ENCODE results near the gene RERE. TPM values are rescaled to one million over a fixed set of nuclear protein-coding genes. Genes with fewer than 3 reads are reported as not detected.

RERE gene
- total RNA-seq, 2 donors from 2014 or later: 48.0 to 50.5 TPM

- Mint-ChIP-seq H3K27me3 (no peaks in the 10 kb centered on the region), H3K4me1 (peaks cover 2% of the 10 kb centered on the region), H3K9me3 (no peaks in the 10 kb centered on the region), H3K4me3 (no peak overlapping the region), H3K27ac (no peak overlapping the region), H3K36me3 (ENCODE audit: low read depth) (no peaks in the 10 kb centered on the region)
- ATAC-seq (replicated peaks): no peak
These were observed 170.4 kb downstream of the RERE start for GRCh38 chr1:8646996-8647395.

DNA sequence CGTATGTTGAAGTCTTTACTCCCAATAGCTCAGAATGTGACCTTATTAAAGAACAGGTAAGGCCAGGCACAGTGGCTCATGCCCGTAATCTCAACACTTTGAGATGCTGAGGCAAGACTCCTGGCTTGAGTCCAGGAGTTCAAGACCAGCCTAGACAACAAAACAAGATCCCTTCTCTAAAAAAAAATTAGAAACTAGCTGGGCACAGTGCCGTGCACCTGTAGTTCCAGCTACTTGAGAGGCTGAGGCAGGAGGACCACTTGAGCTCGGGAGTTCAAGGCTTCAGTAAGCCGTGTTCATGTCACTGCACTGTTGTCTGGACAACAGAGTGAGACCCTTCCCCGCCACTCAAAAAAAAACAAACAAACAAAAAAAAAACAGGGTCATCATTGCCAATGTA, 171.3 kb downstream of the RERE start:
- Mint-ChIP-seq H3K4me3 (no peak overlapping the region), H3K27ac (no peak overlapping the region), H3K27me3 (no peaks in the 10 kb centered on the region), H3K4me1 (no peaks in the 10 kb centered on the region), H3K9me3 (no peaks in the 10 kb centered on the region), H3K36me3 (ENCODE audit: low read depth) (no peaks in the 10 kb centered on the region)
- no peak for ATAC-seq (replicated peaks)

GRCh38 chr1:8643542-8644536, 173.6 kb downstream of the RERE start:
- Mint-ChIP-seq H3K27me3 (no peaks in the 10 kb centered on the region), H3K27ac (no peak overlapping the region), H3K4me3 (no peak overlapping the region), H3K9me3 (no peaks in the 10 kb centered on the region), H3K36me3 (ENCODE audit: low read depth) (no peaks in the 10 kb centered on the region), H3K4me1 (no peaks in the 10 kb centered on the region)
- no peak for ATAC-seq (replicated peaks)

DNA sequence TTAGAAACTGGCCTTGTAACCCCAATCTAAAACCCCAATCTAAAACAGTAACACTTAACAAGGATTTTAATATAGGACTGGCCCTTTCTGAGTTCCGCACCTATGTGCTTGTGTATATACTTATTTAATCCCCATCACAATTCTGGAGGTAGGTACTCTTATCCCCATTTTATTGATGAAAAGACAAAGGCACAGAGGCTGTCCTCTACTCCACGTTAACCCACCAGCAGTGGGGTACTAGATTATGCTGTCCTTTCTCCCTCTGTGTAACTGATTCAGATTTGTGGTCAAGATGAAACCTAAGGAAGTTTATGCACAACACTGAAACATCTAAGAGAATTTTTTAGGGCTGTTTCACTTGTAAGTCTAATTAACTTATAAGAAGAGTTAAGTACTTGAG, 175.3 kb downstream of the RERE start:
- Mint-ChIP-seq H3K27me3 (no peaks in the 10 kb centered on the region), H3K27ac (no peak overlapping the region)

DNA sequence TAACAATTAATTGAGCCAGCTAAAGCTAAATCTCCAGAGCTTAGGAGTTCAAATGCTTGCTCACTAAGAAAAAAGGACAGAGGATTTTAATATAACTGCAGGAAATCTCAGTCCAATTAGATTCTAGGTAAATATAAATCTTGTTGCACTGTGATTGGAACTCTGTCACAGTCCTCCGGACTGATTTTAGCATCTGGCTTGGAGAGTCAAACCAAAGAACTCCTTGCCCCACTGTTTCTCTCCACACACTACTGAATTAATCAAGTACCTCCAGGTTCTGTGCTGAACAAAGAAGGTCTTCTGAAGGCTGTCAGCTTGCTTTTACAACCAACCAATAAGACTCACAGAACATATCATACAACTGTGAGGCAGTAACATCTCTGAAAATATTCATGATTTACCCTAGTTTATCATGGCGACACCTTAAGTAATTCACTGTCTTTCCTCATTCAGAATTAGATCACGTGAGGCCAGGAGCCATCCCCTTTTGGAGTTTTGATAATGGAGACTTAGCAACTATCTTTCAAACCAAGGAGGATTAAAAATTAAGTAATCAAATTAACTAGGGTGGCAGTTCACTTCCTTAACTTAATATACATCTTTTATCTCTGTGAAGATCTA, 176.0 kb downstream of the RERE start:
- no peak overlapping the region for H3K4me3 Mint-ChIP-seq
- no peaks in the 10 kb centered on the region for H3K9me3 Mint-ChIP-seq
- no peaks in the 10 kb centered on the region for H3K27me3 Mint-ChIP-seq
- no peak for ATAC-seq (replicated peaks)
- no peaks in the 10 kb centered on the region for H3K4me1 Mint-ChIP-seq
- no peak overlapping the region for H3K27ac Mint-ChIP-seq
- no peaks in the 10 kb centered on the region for H3K36me3 Mint-ChIP-seq (ENCODE audit: low read depth)

More for the DNA sequence above, 175.3 kb downstream of the RERE start:
- no peaks in the 10 kb centered on the region for H3K36me3 Mint-ChIP-seq (ENCODE audit: low read depth)
- ATAC-seq (replicated peaks): no peak
- no peaks in the 10 kb centered on the region for H3K4me1 Mint-ChIP-seq
- H3K9me3 Mint-ChIP-seq: no peaks in the 10 kb centered on the region
- H3K4me3 Mint-ChIP-seq: no peak overlapping the region

DNA sequence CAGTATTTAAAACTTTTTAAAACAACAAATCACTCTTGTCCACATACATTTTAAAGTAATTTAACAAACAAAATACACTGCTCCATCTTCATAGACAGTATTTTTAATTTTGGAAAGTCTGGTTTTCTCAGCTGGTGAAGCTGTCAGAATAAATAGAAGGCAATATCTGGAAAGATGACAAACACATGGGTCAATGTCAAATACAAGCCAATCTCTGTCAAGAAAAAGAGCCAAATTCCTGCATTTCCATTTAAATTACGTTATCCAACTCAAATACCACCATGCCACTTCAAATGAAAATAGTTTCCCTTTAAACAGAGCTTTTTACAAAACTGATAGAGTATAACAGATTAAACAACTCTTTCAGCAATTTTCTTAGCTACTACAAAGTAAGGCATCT, 176.5 kb downstream of the RERE start:
- Mint-ChIP-seq H3K4me3 (no peak overlapping the region), H3K27me3 (no peaks in the 10 kb centered on the region), H3K9me3 (no peaks in the 10 kb centered on the region), H3K27ac (no peak overlapping the region), H3K4me1 (no peaks in the 10 kb centered on the region), H3K36me3 (ENCODE audit: low read depth) (no peaks in the 10 kb centered on the region)
- ATAC-seq (replicated peaks): no peak

DNA sequence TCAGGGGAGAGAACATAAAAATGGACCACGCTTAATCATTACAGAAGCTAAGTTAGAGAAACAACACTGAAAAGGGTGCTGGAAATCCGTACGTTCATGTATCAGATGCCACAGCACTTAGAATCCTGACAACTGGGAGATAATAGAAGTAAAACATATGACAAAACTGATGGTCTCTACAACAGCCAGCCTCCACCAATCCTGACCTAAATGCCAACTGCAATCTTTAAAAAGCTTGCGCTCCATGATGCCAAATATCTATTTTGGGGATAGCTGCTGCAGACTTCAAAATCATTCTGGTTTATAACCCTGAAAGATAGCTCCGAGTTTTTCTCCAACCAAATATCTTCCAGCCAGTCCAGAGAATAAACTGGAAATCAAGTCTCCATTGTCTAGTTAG, 178.3 kb downstream of the RERE start:
- no peak overlapping the region for H3K4me3 Mint-ChIP-seq
- H3K36me3 Mint-ChIP-seq (ENCODE audit: low read depth): no peaks in the 10 kb centered on the region
- no peaks in the 10 kb centered on the region for H3K27me3 Mint-ChIP-seq
- no peaks in the 10 kb centered on the region for H3K9me3 Mint-ChIP-seq
- no peaks in the 10 kb centered on the region for H3K4me1 Mint-ChIP-seq
- ATAC-seq (replicated peaks): no peak
- H3K27ac Mint-ChIP-seq: no peak overlapping the region

DNA sequence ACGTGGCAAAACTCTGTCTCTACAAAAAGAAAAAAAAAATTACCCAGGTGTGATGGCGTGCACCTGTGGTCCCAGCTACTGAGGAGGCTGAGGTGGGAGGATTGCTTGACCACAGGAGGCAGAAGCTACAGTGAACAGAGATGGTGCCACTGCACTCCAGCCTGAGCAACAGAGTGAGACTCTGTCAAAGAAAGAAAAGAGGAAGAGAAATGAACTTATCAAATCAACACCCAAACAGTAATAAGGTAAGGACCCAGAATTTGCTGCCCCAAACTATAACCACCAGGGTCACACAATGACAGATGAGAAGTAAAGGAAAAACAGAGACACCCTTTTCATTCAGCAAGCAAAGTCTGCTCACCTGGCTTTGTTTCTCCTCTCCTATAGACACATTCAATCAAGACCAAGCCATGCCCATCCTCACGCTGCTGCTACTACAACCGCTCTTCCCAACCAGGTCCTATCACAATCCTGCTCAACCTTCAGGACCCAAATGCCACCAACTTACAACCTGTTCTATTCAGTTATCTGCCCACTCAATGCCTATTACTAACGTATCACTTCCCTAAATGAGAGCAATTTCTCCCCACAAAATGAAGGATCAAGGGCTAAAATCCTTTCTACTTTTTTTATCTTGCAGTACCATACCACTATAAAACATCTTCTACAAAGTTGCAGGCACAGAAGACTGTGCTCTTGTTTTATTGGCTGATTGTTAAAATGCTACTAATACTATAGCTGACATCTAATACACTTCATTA, 183.5 kb downstream of the RERE start:
- no peaks in the 10 kb centered on the region for H3K36me3 Mint-ChIP-seq (ENCODE audit: low read depth)
- no peak overlapping the region for H3K27ac Mint-ChIP-seq
- no peak overlapping the region for H3K4me3 Mint-ChIP-seq
- H3K27me3 Mint-ChIP-seq: no peaks in the 10 kb centered on the region
- ATAC-seq (replicated peaks): no peak
- H3K4me1 Mint-ChIP-seq: peaks cover 17% of the 10 kb centered on the region
- no peaks in the 10 kb centered on the region for H3K9me3 Mint-ChIP-seq

GRCh38 chr1:8632102-8632501, 185.3 kb downstream of the RERE start:
- Mint-ChIP-seq H3K9me3 (no peaks in the 10 kb centered on the region), H3K4me1 (peaks cover 17% of the 10 kb centered on the region)
- ATAC-seq (replicated peaks): no peak

DNA sequence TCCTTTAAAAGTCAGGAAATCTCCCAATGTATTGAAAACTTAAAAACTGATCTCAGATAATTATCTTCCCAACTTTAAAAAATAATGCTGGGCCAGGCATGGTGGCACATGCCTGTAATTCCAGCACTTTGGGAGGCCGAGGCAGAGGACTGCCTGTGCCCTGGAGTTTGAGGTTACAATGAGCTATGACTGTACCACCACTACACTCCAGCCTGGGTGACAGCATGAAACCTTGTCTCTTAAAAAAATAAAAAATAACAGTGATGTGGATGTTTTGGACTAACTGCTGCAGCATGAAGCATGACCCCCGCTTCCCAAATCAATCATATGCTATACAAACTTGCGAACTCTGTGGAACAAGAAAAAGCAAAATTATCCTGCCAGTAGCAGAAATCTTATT, 186.3 kb downstream of the RERE start:
- Mint-ChIP-seq H3K4me3 (no peak overlapping the region), H3K4me1 (peaks cover 24% of the 10 kb centered on the region), H3K27me3 (no peaks in the 10 kb centered on the region), H3K9me3 (no peaks in the 10 kb centered on the region), H3K36me3 (ENCODE audit: low read depth) (no peaks in the 10 kb centered on the region), H3K27ac (no peak overlapping the region)
- ATAC-seq (replicated peaks): no peak

More at GRCh38 chr1:8632102-8632501, 185.3 kb downstream of the RERE start:
- H3K4me3 Mint-ChIP-seq: no peak overlapping the region
- no peaks in the 10 kb centered on the region for H3K36me3 Mint-ChIP-seq (ENCODE audit: low read depth)
- H3K27me3 Mint-ChIP-seq: no peaks in the 10 kb centered on the region
- H3K27ac Mint-ChIP-seq: no peak overlapping the region

DNA sequence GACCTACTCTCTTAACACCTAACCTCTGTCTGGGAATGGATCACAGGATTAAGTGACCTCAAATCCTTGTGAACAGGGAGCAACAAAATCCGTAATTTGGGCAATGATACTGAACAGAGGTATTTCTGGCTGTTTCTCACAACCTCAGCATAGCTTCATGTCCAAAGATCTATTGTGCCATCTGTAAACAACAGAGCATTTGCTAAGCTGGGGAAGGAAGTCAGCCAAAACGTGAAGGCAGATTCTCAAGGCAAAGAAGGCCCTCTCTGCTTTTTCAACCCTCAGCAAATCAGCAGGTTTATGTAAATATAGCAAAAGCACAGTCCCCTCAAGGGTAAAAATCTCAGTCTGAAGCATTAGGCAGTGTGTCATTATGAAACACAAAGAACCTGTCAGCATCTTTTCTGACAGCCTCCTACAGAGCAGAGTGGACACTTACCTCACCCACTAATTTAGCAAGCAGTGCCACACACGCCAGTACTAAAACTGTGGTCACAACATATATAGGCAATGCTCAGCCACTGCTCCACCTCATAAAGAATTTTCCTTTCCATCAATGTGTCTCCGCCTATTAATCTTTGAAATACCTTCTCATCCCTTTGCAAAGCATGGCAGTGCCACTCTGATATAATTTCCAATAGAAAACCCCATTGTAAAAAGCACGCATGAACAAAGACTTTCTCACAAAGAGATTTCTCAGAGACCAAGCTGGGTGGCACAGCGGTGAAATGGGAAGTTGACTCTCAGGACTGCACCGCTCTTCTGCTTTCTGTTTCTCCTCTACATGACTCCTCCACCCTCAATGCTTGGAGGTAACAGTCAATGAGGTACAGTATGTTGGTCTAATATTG, 188.0 kb downstream of the RERE start:
- peak; percentile 91 for ATAC-seq (replicated peaks)
- Mint-ChIP-seq H3K9me3 (no peaks in the 10 kb centered on the region), H3K4me1 (peaks cover 32% of the 10 kb centered on the region), H3K27ac (no peak overlapping the region), H3K36me3 (ENCODE audit: low read depth) (no peaks in the 10 kb centered on the region), H3K4me3 (peak overlapping the region; percentile 25), H3K27me3 (no peaks in the 10 kb centered on the region)

DNA sequence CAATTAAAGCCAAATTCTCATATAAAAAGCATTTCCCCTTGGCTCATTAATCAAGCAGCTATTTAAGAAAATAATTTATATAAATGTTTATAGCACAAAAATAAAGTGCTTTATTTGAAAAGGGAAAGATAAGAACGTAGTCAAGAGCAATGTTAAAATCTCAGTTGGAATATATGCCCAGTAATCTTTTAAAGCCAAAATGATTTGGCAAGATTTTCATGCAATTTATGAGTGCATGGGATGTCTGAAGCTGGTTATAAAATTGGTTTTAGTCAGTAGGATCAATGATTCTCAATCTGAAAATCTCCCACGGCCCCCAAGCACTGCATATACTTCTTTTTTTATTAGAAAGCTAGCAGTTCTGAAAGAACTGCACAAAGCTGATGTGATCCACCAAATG, 188.8 kb downstream of the RERE start:
- peaks cover 36% of the 10 kb centered on the region for H3K4me1 Mint-ChIP-seq
- no peak for ATAC-seq (replicated peaks)
- H3K9me3 Mint-ChIP-seq: no peaks in the 10 kb centered on the region
- no peak overlapping the region for H3K27ac Mint-ChIP-seq
- no peaks in the 10 kb centered on the region for H3K27me3 Mint-ChIP-seq
- no peak overlapping the region for H3K4me3 Mint-ChIP-seq
- no peaks in the 10 kb centered on the region for H3K36me3 Mint-ChIP-seq (ENCODE audit: low read depth)

DNA sequence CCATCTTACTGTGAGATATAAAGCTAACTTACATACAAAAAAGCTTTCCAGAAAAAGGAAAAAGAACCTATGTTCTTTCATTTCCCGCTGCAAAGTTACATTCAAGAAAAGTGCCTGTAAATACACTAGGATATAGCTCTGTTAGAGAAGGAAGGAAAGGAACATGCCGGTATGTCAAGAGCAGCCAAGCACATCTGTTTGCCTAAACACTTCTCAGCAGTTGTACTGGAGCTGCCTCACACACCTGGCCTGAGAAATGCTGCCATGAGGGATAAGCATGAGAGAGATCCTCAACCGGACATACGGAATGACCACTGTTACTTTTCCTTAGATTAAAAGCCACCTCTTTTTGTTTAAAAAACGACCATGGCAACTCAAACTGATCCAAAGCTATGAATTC, 189.7 kb downstream of the RERE start:
- ATAC-seq (replicated peaks): no peak
- H3K27me3 Mint-ChIP-seq: no peaks in the 10 kb centered on the region
- H3K27ac Mint-ChIP-seq: no peak overlapping the region
- no peak overlapping the region for H3K4me3 Mint-ChIP-seq
- H3K9me3 Mint-ChIP-seq: no peaks in the 10 kb centered on the region
- peaks cover 38% of the 10 kb centered on the region for H3K4me1 Mint-ChIP-seq
- no peaks in the 10 kb centered on the region for H3K36me3 Mint-ChIP-seq (ENCODE audit: low read depth)
